NCI-H1048 (cell line): ENCODE data around the gene ACAP3.
"Not testable (repeated sequence)": the region's sequence is repeated elsewhere in the genome, so short reads cannot be mapped to it uniquely, and the experiment has no call there.

Experiments used
- DNase-seq: peaks from one replicate; lab custom pipeline; 2025; lab: John Stamatoyannopoulos, UW

The ACAP3 gene

GRCh38 chr1:1330366-1331067, 22.8 kb upstream of the ACAP3 start:
- no peak for DNase-seq

GRCh38 chr1:1329304-1330210, 21.8 kb upstream of the ACAP3 start:
- DNase-seq, result no peak

- no peak for DNase-seq
Measured at GRCh38 chr1:1328254-1328653, 20.5 kb upstream of the ACAP3 start.

GRCh38 chr1:1327291-1327690, 19.6 kb upstream of the ACAP3 start:
- DNase-seq, result no peak

GRCh38 chr1:1326075-1326605, 18.4 kb upstream of the ACAP3 start:
- DNase-seq, result no peak

GRCh38 chr1:1325288-1326074, 17.8 kb upstream of the ACAP3 start:
- DNase-seq, result no peak

GRCh38 chr1:1324524-1325287, 17.0 kb upstream of the ACAP3 start, which contains the start of the genes CPTP and INTS11:
CPTP (plus strand) TSS chr1:1324802; CDS start chr1:1326911, 2,109 bp downstream.
INTS11 (minus strand) TSS chr1:1324660; CDS start chr1:1324608, 52 bp downstream.
- peak; percentile 86 for DNase-seq

GRCh38 chr1:1324084-1324523, 16.4 kb upstream of the ACAP3 start:
- DNase-seq, result no peak

- no peak for DNase-seq
Measured at GRCh38 chr1:1322952-1323351, 15.2 kb upstream of the ACAP3 start.

- no peak for DNase-seq
Measured at GRCh38 chr1:1322418-1322817, 14.7 kb upstream of the ACAP3 start.

- DNase-seq, result no peak
Measured at GRCh38 chr1:1321477-1321876, 13.7 kb upstream of the ACAP3 start.

- DNase-seq, result no peak
Measured at GRCh38 chr1:1320666-1321448, 13.1 kb upstream of the ACAP3 start.

GRCh38 chr1:1319646-1319941, 11.9 kb upstream of the ACAP3 start:
- DNase-seq, result no peak

GRCh38 chr1:1318777-1319645, 11.3 kb upstream of the ACAP3 start:
- no peak for DNase-seq

- DNase-seq, result no peak
Measured at GRCh38 chr1:1318131-1318652, 10.5 kb upstream of the ACAP3 start.

- DNase-seq, result no peak
Measured at GRCh38 chr1:1317420-1317819, 9.7 kb upstream of the ACAP3 start.

GRCh38 chr1:1316199-1316598, 8.5 kb upstream of the ACAP3 start:
- DNase-seq, result not testable (repeated sequence)

- no peak for DNase-seq
Measured at GRCh38 chr1:1315435-1315954, 7.8 kb upstream of the ACAP3 start.
